ENCODE results near the gene CCR7. TPM values are rescaled to one million over a fixed set of nuclear protein-coding genes. Genes with fewer than 3 reads are reported as not detected.

CCR7 gene, protein sequence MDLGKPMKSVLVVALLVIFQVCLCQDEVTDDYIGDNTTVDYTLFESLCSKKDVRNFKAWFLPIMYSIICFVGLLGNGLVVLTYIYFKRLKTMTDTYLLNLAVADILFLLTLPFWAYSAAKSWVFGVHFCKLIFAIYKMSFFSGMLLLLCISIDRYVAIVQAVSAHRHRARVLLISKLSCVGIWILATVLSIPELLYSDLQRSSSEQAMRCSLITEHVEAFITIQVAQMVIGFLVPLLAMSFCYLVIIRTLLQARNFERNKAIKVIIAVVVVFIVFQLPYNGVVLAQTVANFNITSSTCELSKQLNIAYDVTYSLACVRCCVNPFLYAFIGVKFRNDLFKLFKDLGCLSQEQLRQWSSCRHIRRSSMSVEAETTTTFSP
- 1 to 10 TPM in 1 of 4 donors, not detected in 3; 1.5 TPM for total RNA-seq

DNA sequence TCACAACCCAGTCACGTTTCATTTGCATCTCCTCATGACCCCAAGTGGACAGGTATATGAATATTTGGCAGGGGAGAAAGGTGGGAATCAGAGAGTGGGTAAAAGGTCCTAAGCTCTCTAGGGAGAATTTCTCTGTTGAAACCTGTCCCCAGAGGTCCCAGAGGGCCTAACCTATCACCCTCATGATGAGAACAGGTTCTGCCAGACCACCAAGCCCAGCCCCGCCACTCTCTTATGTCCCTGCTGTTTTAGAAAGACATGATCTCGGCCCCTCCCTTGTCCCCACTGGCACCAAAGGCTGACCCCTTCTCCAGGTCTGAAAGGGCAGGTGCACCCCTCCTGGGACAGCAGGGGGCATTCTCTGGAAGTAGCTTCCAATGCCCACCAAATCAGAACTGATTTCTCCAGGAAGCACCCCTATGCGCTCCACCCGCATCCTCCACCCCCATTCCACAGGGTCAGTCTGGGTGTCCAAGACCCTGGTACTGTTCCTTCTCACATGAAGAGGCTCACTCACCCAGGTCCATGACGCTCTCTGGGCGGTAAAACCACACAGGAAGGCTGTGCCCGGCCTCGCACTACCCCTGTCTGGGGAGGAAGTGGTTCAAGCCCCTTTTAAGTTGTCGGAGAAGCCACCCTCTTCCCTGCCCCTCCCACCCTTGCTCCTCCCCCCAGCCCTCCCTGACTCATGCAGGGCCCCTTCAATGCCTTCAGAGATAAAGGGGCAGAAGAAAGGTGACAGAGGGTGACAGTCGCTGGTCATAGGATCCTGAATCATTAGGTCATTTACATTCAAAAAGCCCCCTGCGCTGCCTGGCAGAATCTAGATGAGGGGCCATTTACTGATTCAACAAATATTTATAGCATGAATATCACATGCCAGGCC lies at the start of gene CCR7:
TSS of gene CCR7 (minus strand) at position 590 of the 886 bp plus-strand sequence. CDS start at position 527, 63 bp downstream.
- no peaks in the 10 kb centered on the region for H3K36me3 ChIP-seq
- H3K27ac ChIP-seq = peak within 1 kb of the TSS in 1 of 4 donors; percentile 74
- peaks cover 0 to 7% (median 5%) of the 10 kb centered on the region in 4 donors for H3K4me1 ChIP-seq
- peaks cover 0 to 8% of the 10 kb centered on the region in 2 donors for H3K27me3 ChIP-seq
- TF ChIP-seq, protein P1, sequence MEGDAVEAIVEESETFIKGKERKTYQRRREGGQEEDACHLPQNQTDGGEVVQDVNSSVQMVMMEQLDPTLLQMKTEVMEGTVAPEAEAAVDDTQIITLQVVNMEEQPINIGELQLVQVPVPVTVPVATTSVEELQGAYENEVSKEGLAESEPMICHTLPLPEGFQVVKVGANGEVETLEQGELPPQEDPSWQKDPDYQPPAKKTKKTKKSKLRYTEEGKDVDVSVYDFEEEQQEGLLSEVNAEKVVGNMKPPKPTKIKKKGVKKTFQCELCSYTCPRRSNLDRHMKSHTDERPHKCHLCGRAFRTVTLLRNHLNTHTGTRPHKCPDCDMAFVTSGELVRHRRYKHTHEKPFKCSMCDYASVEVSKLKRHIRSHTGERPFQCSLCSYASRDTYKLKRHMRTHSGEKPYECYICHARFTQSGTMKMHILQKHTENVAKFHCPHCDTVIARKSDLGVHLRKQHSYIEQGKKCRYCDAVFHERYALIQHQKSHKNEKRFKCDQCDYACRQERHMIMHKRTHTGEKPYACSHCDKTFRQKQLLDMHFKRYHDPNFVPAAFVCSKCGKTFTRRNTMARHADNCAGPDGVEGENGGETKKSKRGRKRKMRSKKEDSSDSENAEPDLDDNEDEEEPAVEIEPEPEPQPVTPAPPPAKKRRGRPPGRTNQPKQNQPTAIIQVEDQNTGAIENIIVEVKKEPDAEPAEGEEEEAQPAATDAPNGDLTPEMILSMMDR (IDR thresholded peaks at IDR 0.05) = no peak
- TF ChIP-seq POLR2A (IDR thresholded peaks at IDR 0.05) = no peak
- TF ChIP-seq EP300 (IDR thresholded peaks at IDR 0.05) = no peak
- peak within 1 kb of the TSS in 1 of 4 donors; percentile 42 for H3K4me3 ChIP-seq
- no peak for DNase-seq (ENCODE audit: low spot score in 2 of 2)
- WGBS, 2 donors = 57 to 75% methylated on average over 12 of the region's 12 CpGs
- H3K9me3 ChIP-seq = peaks cover 0 to 7% (median 0%) of the 10 kb centered on the region in 4 donors

DNA sequence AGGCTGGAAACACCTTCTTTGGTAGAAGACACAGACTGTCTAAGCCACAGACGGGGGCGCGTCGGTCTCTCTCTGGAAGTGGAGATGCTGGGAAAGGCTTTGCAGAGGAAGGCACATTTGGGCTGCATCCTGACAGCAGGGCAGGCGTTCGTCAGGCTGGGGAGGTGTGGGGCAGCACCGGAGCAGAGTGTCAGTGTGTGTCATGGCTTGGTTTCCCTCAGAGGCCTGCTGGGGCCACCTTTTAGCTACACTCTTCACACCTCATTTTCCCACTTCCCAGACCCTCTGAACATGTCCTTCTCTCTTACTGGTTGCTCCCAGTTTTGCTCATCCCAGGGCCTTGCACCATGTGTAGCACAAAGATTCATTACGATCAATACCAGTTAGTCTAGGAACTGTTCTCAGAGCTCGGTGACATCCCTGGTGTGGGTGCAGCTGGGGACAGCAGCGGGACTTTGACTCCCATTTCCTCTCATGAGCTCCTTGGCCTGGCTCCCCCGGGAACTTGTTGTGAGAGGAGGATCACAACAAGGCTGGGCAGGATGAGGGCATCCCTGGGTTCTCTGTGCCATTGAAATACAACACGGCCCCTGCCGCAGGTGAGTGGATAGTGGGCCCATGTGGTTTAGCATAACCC lies 49.3 kb upstream of the CCR7 start:
- H3K27ac ChIP-seq = no peak overlapping the region
- H3K4me3 ChIP-seq = no peak overlapping the region
- TF ChIP-seq POLR2A (IDR thresholded peaks at IDR 0.05) (no peak), EP300 (IDR thresholded peaks at IDR 0.05) (no peak)
- TF ChIP-seq, protein P1 (IDR thresholded peaks at IDR 0.05) = no peak
- 82 to 83% methylated on average over 13 of the region's 13 CpGs for WGBS, 2 donors
- no peaks in the 10 kb centered on the region for H3K9me3 ChIP-seq
- peaks cover 0 to 15% (median 5%) of the 10 kb centered on the region in 4 donors for H3K4me1 ChIP-seq
- no peak for DNase-seq (ENCODE audit: low spot score in 2 of 2)
- no peaks in the 10 kb centered on the region for H3K27me3 ChIP-seq
- H3K36me3 ChIP-seq = no peaks in the 10 kb centered on the region

DNA sequence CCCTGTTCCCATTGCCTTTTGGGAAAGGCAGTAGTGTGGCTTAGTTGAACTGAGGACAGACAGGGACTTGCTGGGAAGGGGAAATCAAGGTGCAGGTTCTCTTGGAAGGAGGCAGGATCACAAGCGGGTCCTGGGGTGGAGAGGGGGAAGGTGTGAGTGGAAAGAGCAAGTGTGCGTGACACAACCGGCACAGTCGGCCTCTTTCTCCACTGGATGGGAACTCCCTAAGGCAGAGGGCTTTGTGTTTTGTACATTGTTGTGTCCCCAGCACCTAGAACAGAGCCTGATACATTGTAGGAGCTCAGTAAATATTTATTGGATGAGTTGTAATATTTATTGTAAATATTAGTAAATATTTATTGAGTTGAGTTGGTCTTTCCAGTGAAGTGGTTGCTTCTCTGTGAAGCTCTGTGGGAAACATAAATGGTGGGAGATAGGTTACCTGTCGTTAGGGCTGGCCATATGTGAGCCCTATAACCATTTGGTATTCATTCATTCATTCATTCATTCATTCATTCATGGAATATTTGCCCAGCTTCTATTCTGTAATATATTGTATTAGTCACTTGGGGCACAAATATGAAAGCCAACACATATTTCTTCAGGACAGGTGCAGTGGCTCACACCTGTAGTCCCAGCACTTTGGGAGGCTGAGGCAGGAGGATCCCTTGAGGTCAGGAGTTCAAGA lies 48.3 kb upstream of the CCR7 start:
- Histone ChIP-seq H3K27ac (peak overlapping the region in 1 of 4 donors; percentile 12), H3K4me1 (peaks cover 0 to 14% (median 4%) of the 10 kb centered on the region in 4 donors), H3K9me3 (no peaks in the 10 kb centered on the region), H3K4me3 (no peak overlapping the region), H3K27me3 (no peaks in the 10 kb centered on the region), H3K36me3 (no peaks in the 10 kb centered on the region)
- 84 to 88% methylated on average over 5 of the region's 5 CpGs for WGBS, 2 donors
- DNase-seq (ENCODE audit: low spot score in 2 of 2) = no peak
- TF ChIP-seq EP300 (IDR thresholded peaks at IDR 0.05) = no peak
- TF ChIP-seq, protein P1 (IDR thresholded peaks at IDR 0.05) = no peak
- no peak for TF ChIP-seq POLR2A (IDR thresholded peaks at IDR 0.05)

DNA sequence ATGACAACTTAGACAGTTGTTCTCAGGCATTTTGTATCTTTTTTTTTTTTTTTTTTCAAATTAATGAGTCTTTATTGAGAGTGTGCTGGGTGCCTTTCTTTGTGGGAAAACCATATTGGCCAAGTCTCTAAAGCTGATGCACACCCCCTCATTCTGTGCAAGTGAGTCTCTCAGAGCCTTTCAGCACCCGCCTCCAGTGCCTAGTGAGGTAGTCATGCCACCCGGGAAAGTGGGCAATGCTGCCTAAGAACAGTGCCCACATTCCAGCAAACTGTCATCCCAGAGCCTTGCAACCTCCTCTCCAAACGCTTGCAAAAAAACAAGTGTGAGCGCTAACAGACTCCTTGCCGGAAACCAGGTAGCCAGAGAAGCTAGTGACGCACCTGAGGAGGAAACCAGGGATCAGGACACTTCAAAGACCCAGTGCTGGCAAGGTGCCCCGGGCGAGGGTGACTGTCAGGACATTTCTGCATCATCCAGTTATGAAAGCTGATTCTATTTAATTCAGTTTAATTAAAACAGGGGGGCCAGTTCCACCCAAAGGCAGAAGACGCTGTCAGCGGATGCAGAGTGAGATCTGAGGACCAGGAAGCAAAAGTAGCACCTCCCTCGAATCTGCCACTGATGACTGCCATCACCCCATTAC lies 47.5 kb upstream of the CCR7 start:
- H3K9me3 ChIP-seq = no peaks in the 10 kb centered on the region
- no peak for TF ChIP-seq EP300 (IDR thresholded peaks at IDR 0.05)
- TF ChIP-seq POLR2A (IDR thresholded peaks at IDR 0.05) = no peak
- TF ChIP-seq, protein P1 (IDR thresholded peaks at IDR 0.05) = no peak
- 76 to 78% methylated on average over 11 of the region's 11 CpGs for WGBS, 2 donors
- DNase-seq (ENCODE audit: low spot score in 2 of 2) = no peak
- H3K27me3 ChIP-seq = no peaks in the 10 kb centered on the region
- H3K36me3 ChIP-seq = no peaks in the 10 kb centered on the region
- H3K4me1 ChIP-seq = peaks cover 0 to 14% (median 4%) of the 10 kb centered on the region in 4 donors
- peak overlapping the region in 1 of 4 donors; percentile 12 for H3K27ac ChIP-seq
- no peak overlapping the region for H3K4me3 ChIP-seq

All from tibial nerve (tissue), 4 donors.